IMR-90 (cell line): ENCODE measurements around the gene MLEC. TPM values are rescaled to one million over a fixed set of nuclear protein-coding genes. Genes with fewer than 3 reads are reported as not detected.

Source experiments
- ATAC-seq: fragments of 200-7000 bp; cut with Tn5 transposase; 2 replicates; pipeline ENCODE4 v1.9.1; 2020; ENCODE audit warnings: low read depth, mild to moderate bottlenecking, moderate library complexity
- BruUV-seq: library from RNA; stranded (reverse); fragments of 400-500 nt; replicated peaks from 2 replicates; lab custom pipeline; 2021; lab: Mats Ljungman, UMichigan
- CTCF ChIA-PET: fragments of 300-600 bp; formaldehyde crosslinking; extraction: SDS; loops from one replicate; lab custom pipeline; 2021; ENCODE audit warnings: antibody characterized with exemption; lab: Yijun Ruan, JAX
- POLR2A ChIA-PET: fragments of 300-600 bp; sonication (Branson Sonifier 250); formaldehyde crosslinking; loops from one replicate; lab custom pipeline; 2022; ENCODE audit warnings: antibody characterized with exemption; ENCODE audit not compliant: unreplicated experiment; lab: Charles Lee
- DNase-seq: peaks from one replicate; pipeline ENCODE4 v3.0.0; 2013
- H2AFZ ChIP-seq: replicated peaks from 2 replicates; pipeline ENCODE3; 2013; ENCODE audit warnings: low read length, mild to moderate bottlenecking; ENCODE audit not compliant: poor library complexity
- H2AK5ac ChIP-seq: 2 replicates; pipeline ENCODE4 v1.6.1; 2013; ENCODE audit warnings: low read depth, low read length, inconsistent platforms
- H2AK9ac ChIP-seq: replicated peaks from 2 replicates; pipeline ENCODE3; 2013; ENCODE audit warnings: mild to moderate bottlenecking, low read depth, low read length, moderate library complexity; ENCODE audit not compliant: poor library complexity
- H2BK120ac ChIP-seq: 2 replicates; pipeline ENCODE4 v1.6.1; 2013; ENCODE audit warnings: low read depth, low read length, inconsistent platforms
- H2BK15ac ChIP-seq: 3 replicates; pipeline ENCODE4 v1.6.1; 2013; ENCODE audit warnings: low read depth, low read length, inconsistent platforms
- H2BK20ac ChIP-seq: 2 replicates; pipeline ENCODE4 v1.6.1; 2013; ENCODE audit warnings: low read depth, mild to moderate bottlenecking, inconsistent platforms, low read length, moderate library complexity
- H2BK5ac ChIP-seq: 2 replicates; pipeline ENCODE4 v1.6.1; 2013; ENCODE audit warnings: mild to moderate bottlenecking, low read depth, low read length, inconsistent platforms; ENCODE audit not compliant: poor library complexity, severe bottlenecking
- H3K14ac ChIP-seq: replicated peaks from 2 replicates; pipeline ENCODE4 v1.6.1; 2013; ENCODE audit warnings: low read depth, low read length, inconsistent platforms
- H3K18ac ChIP-seq: 2 replicates; pipeline ENCODE4 v1.6.1; 2013; ENCODE audit warnings: low read depth, low read length, control low read depth
- H3K23ac ChIP-seq: 2 replicates; pipeline ENCODE4 v1.6.1; 2013; ENCODE audit warnings: low read depth, low read length, inconsistent platforms
- H3K27ac ChIP-seq: 2 replicates; pipeline ENCODE4 v1.5.1; 2013; ENCODE audit warnings: mild to moderate bottlenecking, control low read depth, low read length; ENCODE audit not compliant: insufficient read depth
- H3K27me3 ChIP-seq: 2 replicates; pipeline ENCODE4 v1.6.1; 2013; ENCODE audit warnings: low read length; ENCODE audit not compliant: control insufficient read depth, insufficient read depth
- H3K36me3 ChIP-seq: 2 replicates; pipeline ENCODE4 v1.6.1; 2013; ENCODE audit warnings: low read length, mixed read lengths; ENCODE audit not compliant: control insufficient read depth, insufficient read depth
- H3K4ac ChIP-seq: 2 replicates; pipeline ENCODE4 v1.6.1; 2013; ENCODE audit warnings: low read depth, low read length, inconsistent platforms
- H3K4me1 ChIP-seq: 2 replicates; pipeline ENCODE4 v1.6.1; 2013; ENCODE audit warnings: low read length, mixed read lengths; ENCODE audit not compliant: control insufficient read depth, insufficient read depth
- H3K4me2 ChIP-seq: 2 replicates; pipeline ENCODE4 v1.6.1; 2013; ENCODE audit warnings: low read depth, mild to moderate bottlenecking, control low read depth, low read length, moderate library complexity
- H3K4me3 ChIP-seq: 2 replicates; pipeline ENCODE4 v1.5.1; 2013; ENCODE audit warnings: low read depth, mild to moderate bottlenecking, control low read depth, low read length, moderate library complexity; ENCODE audit not compliant: insufficient read depth
- H3K56ac ChIP-seq: 2 replicates; pipeline ENCODE4 v1.6.1; 2013; ENCODE audit warnings: low read length, inconsistent platforms; ENCODE audit not compliant: insufficient read depth; ENCODE audit errors: extremely low read depth
- H3K79me1 ChIP-seq, 2 experiments: 2 replicates each; pipeline ENCODE4 v1.6.1; 2013; ENCODE audit warnings: low read length in 2 of 2, inconsistent platforms in 1 of 2, low read depth in 1 of 2
- H3K9ac ChIP-seq: 2 replicates; pipeline ENCODE4 v1.6.1; 2013; ENCODE audit warnings: low read depth, low read length, control low read depth
- H3K9me1 ChIP-seq: 2 replicates; pipeline ENCODE4 v1.6.1; 2013; ENCODE audit warnings: low read length, inconsistent platforms; ENCODE audit not compliant: insufficient read depth
- H3K9me3 ChIP-seq: 2 replicates; pipeline ENCODE4 v1.6.1; 2013; ENCODE audit warnings: low read length; ENCODE audit not compliant: control insufficient read depth, insufficient read depth
- H4K20me1 ChIP-seq: 2 replicates; pipeline ENCODE4 v1.6.1; 2013; ENCODE audit warnings: low read length, inconsistent platforms; ENCODE audit not compliant: insufficient read depth
- H4K5ac ChIP-seq: 2 replicates; pipeline ENCODE4 v1.6.1; 2013; ENCODE audit warnings: mild to moderate bottlenecking, low read depth, low read length, control low read depth
- H4K8ac ChIP-seq, 2 experiments: 2 replicates each; pipeline ENCODE4 v1.6.1; 2013; ENCODE audit warnings: low read depth in 2 of 2, low read length in 2 of 2, control low read depth in 1 of 2, inconsistent platforms in 1 of 2
- H4K91ac ChIP-seq: 2 replicates; pipeline ENCODE4 v1.6.1; 2013; ENCODE audit warnings: low read depth, low read length, inconsistent platforms; ENCODE audit not compliant: insufficient read depth
- BHLHE40 ChIP-seq: fragments of 150-350 bp; IDR thresholded peaks from 2 replicates; pipeline ENCODE4 v1.6.1; 2016; ENCODE audit warnings: mild to moderate bottlenecking, low read depth, low read length
- CEBPB ChIP-seq: IDR thresholded peaks from 2 replicates; pipeline ENCODE4 v1.6.1; 2012; ENCODE audit warnings: low read depth, low read length, improper control_type of control experiment
- CHD1 ChIP-seq: IDR thresholded peaks from 2 replicates; pipeline ENCODE4 v1.6.1; 2012; ENCODE audit warnings: low read depth, low read length, improper control_type of control experiment
- FOS ChIP-seq: fragments of 150-350 bp; IDR thresholded peaks from 2 replicates; pipeline ENCODE4 v1.6.1; 2016; ENCODE audit warnings: low read depth, low read length
- MAFK ChIP-seq: IDR thresholded peaks from 2 replicates; pipeline ENCODE4 v1.6.1; 2012; ENCODE audit warnings: low read depth, low read length, improper control_type of control experiment
- MAZ ChIP-seq: IDR thresholded peaks from 2 replicates; pipeline ENCODE4 v1.6.1; 2012; ENCODE audit warnings: low read depth, mild to moderate bottlenecking, low read length, improper control_type of control experiment, moderate library complexity, borderline replicate concordance
- MXI1 ChIP-seq: IDR thresholded peaks from 2 replicates; pipeline ENCODE4 v1.6.1; 2012; ENCODE audit warnings: low read depth, mild to moderate bottlenecking, low read length, moderate library complexity, borderline replicate concordance
- NFE2L2 ChIP-seq: fragments of 150-350 bp; IDR thresholded peaks from 2 replicates; pipeline ENCODE4 v1.6.1; 2016; ENCODE audit warnings: low read depth, mild to moderate bottlenecking, low read length
- POLR2A ChIP-seq: IDR thresholded peaks from 2 replicates; pipeline ENCODE4 v1.6.1; 2012; ENCODE audit warnings: mild to moderate bottlenecking, low read depth, low read length
- RAD21 ChIP-seq: IDR thresholded peaks from 2 replicates; pipeline ENCODE4 v1.6.1; 2012; ENCODE audit warnings: low read length, improper control_type of control experiment
- RCOR1 ChIP-seq: IDR thresholded peaks from 2 replicates; pipeline ENCODE4 v1.6.1; 2012; ENCODE audit warnings: mild to moderate bottlenecking, low read length, improper control_type of control experiment; ENCODE audit not compliant: insufficient replicate concordance
- RFX5 ChIP-seq: IDR thresholded peaks from 2 replicates; pipeline ENCODE4 v1.8.0; 2012; ENCODE audit warnings: low read depth, mild to moderate bottlenecking, low read length, moderate library complexity
- SMC3 ChIP-seq: fragments of 150-350 bp; IDR thresholded peaks from 2 replicates; pipeline ENCODE4 v1.6.1; 2016; ENCODE audit warnings: low read depth, mild to moderate bottlenecking, antibody characterized with exemption, low read length, moderate library complexity
- WGBS, 2 experiments: methylation state at CpG; one replicate each; pipeline versions ENCODE4 v1.1.5 to v1.1.7; 2013; ENCODE audit warnings: missing lambda C conversion rate in 2 of 2; ENCODE audit not compliant: insufficient read length in 1 of 2; ENCODE audit errors: extremely low coverage in 2 of 2; 5-methylcytosine and 5-hydroxymethylcytosine counted together
- dilution Hi-C: fragments of 300-500 bp; cut with HindIII; formaldehyde crosslinking; loops from one replicate; pipeline ENCODE4 v1.14.3; 2018; ENCODE audit warnings: low sequenced_read_pairs; ENCODE audit not compliant: unreplicated experiment
- in situ Hi-C: fragments of 300-500 bp; cut with MboI; formaldehyde crosslinking; loops from 3 replicates; pipeline ENCODE4 v1.14.3; 2019; ENCODE audit warnings: low sequenced_read_pairs, inconsistent platforms, mixed read lengths
- intact Hi-C: fragments of 100-400 bp; cut with micrococcal nuclease; formaldehyde crosslinking; loops from 2 replicates; pipeline ENCODE4 v1.10.0; 2022
- polyA plus RNA-seq, 3 experiments: library from polyadenylated mRNA; depleted of rRNA; stranded (reverse); fragments of >200 nt; gene quantifications; 2 replicates each; pipeline ENCODE4 v1.2.3, GENCODE V29; 2012; ENCODE audit warnings: low replicate concordance in 1 of 3
- total RNA-seq: library from RNA; depleted of rRNA; stranded (reverse); fragments of >200 nt; gene quantifications from 2 replicates; pipeline ENCODE4 v1.2.3, GENCODE V29; 2012
- TF ChIP-seq, protein P1 (sequence below): fragments of 150-350 bp; IDR thresholded peaks from 2 replicates; pipeline ENCODE4 v1.6.1; 2016; ENCODE audit warnings: low read depth, mild to moderate bottlenecking, low read length, moderate library complexity, borderline replicate concordance
- TF ChIP-seq, protein P2 (sequence below): fragments of 150-350 bp; IDR thresholded peaks from 2 replicates; pipeline ENCODE4 v1.6.1; 2017; ENCODE audit warnings: mild to moderate bottlenecking, antibody characterized with exemption, low read length, low read depth
- TF ChIP-seq, protein P3 (sequence below): conservative IDR thresholded peaks from 2 replicates; pipeline ENCODE4 v1.5.1; 2012; ENCODE audit warnings: mild to moderate bottlenecking, low read depth, low read length, improper control_type of control experiment

The MLEC gene
- total and polyA plus RNA-seq, 2 of the 4 experiments (the other 2 are of a cell fraction) = 44.1 to 137 TPM

DNA sequence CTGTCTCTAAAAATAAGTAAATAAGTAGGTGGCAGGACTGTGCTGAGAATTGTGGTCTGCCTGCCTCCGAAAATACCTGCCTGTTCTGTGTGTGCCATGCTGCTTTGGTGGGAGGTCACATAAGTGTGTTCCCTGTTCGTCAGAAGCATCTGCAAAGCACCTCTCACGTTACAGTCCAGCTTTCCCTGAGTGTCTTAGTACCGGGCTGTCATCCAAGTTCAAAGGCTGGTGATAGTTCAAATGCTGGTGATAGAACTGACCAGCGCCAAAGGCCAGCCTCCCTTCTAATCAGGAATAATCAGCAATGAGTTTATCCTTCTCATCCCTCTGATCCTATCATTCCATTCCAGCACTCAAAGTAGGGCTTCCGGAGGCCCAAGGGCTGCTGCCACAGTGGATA is 40.9 kb upstream of the MLEC start:
- in situ Hi-C loops (no loop called here), dilution Hi-C loops (no loop called here), intact Hi-C loops (no loop called here)
- Histone ChIP-seq H3K36me3 (no peaks in the 10 kb centered on the region), H3K23ac (no peak overlapping the region), H3K18ac (no peak overlapping the region), H3K4ac (no peak overlapping the region), H3K14ac (no peak overlapping the region), H3K79me1 (no peaks in the 10 kb centered on the region), H3K56ac (no peak overlapping the region), H3K4me3 (no peak overlapping the region), H3K9me1 (no peaks in the 10 kb centered on the region), H4K91ac (no peak overlapping the region), H3K4me2 (no peak overlapping the region), H3K27me3 (peaks cover 61% of the 10 kb centered on the region), H2AK5ac (no peak overlapping the region), H4K8ac (no peak overlapping the region), H2BK5ac (no peak overlapping the region), H2AFZ (no peak overlapping the region), H3K9me3 (no peaks in the 10 kb centered on the region), H3K9ac (no peak overlapping the region), H2BK20ac (no peak overlapping the region), H2BK120ac (no peak overlapping the region), H3K27ac (no peak overlapping the region), H4K5ac (no peak overlapping the region), H4K20me1 (no peaks in the 10 kb centered on the region), H2BK15ac (no peak overlapping the region), H3K4me1 (peaks cover 3% of the 10 kb centered on the region; the same call in 1 of the 2 replicates), H2AK9ac (no peak overlapping the region)
- CTCF ChIA-PET = interaction anchor here (0.5 to 1.0 kb wide), 4 partner anchors 28 to 450 kb away, joined by 3 to 6 read pairs (median 4); no protein-coding TSS in a partner anchor
- no CpG with 5 or more reads among the region's 6 CpGs for WGBS, 2 experiments
- BruUV-seq = no TSS peak
- POLR2A ChIA-PET = no interaction called here
- no peak for DNase-seq
- no peak for ATAC-seq
- TF ChIP-seq SMC3 (no peak), MXI1 (no peak), CHD1 (no peak), RCOR1 (no peak), MAZ (no peak), FOS (no peak), RAD21 (no peak), MAFK (no peak), NFE2L2 (no peak), CEBPB (no peak), RFX5 (no peak), POLR2A (no peak), BHLHE40 (no peak)
- TF ChIP-seq, protein P1, sequence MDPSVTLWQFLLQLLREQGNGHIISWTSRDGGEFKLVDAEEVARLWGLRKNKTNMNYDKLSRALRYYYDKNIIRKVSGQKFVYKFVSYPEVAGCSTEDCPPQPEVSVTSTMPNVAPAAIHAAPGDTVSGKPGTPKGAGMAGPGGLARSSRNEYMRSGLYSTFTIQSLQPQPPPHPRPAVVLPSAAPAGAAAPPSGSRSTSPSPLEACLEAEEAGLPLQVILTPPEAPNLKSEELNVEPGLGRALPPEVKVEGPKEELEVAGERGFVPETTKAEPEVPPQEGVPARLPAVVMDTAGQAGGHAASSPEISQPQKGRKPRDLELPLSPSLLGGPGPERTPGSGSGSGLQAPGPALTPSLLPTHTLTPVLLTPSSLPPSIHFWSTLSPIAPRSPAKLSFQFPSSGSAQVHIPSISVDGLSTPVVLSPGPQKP = no peak
- TF ChIP-seq, protein P2, sequence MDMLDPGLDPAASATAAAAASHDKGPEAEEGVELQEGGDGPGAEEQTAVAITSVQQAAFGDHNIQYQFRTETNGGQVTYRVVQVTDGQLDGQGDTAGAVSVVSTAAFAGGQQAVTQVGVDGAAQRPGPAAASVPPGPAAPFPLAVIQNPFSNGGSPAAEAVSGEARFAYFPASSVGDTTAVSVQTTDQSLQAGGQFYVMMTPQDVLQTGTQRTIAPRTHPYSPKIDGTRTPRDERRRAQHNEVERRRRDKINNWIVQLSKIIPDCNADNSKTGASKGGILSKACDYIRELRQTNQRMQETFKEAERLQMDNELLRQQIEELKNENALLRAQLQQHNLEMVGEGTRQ = no peak
- TF ChIP-seq, protein P3, sequence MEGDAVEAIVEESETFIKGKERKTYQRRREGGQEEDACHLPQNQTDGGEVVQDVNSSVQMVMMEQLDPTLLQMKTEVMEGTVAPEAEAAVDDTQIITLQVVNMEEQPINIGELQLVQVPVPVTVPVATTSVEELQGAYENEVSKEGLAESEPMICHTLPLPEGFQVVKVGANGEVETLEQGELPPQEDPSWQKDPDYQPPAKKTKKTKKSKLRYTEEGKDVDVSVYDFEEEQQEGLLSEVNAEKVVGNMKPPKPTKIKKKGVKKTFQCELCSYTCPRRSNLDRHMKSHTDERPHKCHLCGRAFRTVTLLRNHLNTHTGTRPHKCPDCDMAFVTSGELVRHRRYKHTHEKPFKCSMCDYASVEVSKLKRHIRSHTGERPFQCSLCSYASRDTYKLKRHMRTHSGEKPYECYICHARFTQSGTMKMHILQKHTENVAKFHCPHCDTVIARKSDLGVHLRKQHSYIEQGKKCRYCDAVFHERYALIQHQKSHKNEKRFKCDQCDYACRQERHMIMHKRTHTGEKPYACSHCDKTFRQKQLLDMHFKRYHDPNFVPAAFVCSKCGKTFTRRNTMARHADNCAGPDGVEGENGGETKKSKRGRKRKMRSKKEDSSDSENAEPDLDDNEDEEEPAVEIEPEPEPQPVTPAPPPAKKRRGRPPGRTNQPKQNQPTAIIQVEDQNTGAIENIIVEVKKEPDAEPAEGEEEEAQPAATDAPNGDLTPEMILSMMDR = no peak
